CD4-positive, alpha-beta memory T cell (primary cell): ENCODE data around the gene IL27RA. TPM values are rescaled to one million over a fixed set of nuclear protein-coding genes. Genes with fewer than 3 reads are reported as not detected.

Experiments used
- CTCF ChIA-PET: fragments of 350-600 bp; sonication (Branson Sonifier 250); formaldehyde crosslinking; loops from one replicate; lab custom pipeline; 2021; ENCODE audit warnings: inconsistent platforms; ENCODE audit not compliant: partially characterized antibody; lab: Charles Lee
- POLR2A ChIA-PET: fragments of 350-600 bp; sonication (Branson Sonifier 250); formaldehyde crosslinking; loops from one replicate; lab custom pipeline; 2021; ENCODE audit not compliant: partially characterized antibody; lab: Charles Lee
- DNase-seq, 5 donors: peaks; one replicate each; pipeline versions ENCODE4 v3.0.0 to v3.0.0-alpha.2; 2020 to 2022; ENCODE audit warnings: mixed read lengths in 1 of 5
- H3K27ac ChIP-seq: one replicate; pipeline ENCODE4 v1.7.0; 2013; ENCODE audit warnings: low read depth, low read length
- H3K27me3 ChIP-seq: 2 replicates; pipeline ENCODE4 v1.7.0; 2013; ENCODE audit warnings: mild to moderate bottlenecking, low read length, moderate library complexity; ENCODE audit not compliant: insufficient read depth
- H3K36me3 ChIP-seq: 2 replicates; pipeline ENCODE4 v1.7.0; 2013; ENCODE audit warnings: mild to moderate bottlenecking, low read length, moderate library complexity; ENCODE audit not compliant: insufficient read depth
- H3K4me1 ChIP-seq: 2 replicates; pipeline ENCODE4 v1.7.0; 2013; ENCODE audit warnings: mild to moderate bottlenecking, low read length, moderate library complexity; ENCODE audit not compliant: insufficient read depth
- H3K4me3 ChIP-seq, 2 donors: one replicate each; pipeline ENCODE4 v1.7.0; 2013; ENCODE audit warnings: low read length in 2 of 2, mild to moderate bottlenecking in 1 of 2
- H3K9me3 ChIP-seq, 2 donors: one replicate each; pipeline ENCODE4 v1.7.0; 2013; ENCODE audit warnings: low read length in 2 of 2, control low read depth in 1 of 2; ENCODE audit not compliant: control insufficient read depth in 1 of 2
- H3K27ac Mint-ChIP-seq, 7 donors: one replicate each; pipeline ENCODE4 v1.8.0; 2020 to 2021; ENCODE audit warnings: mixed read lengths in 7 of 7, mild to moderate bottlenecking in 6 of 7, inconsistent platforms in 3 of 7, moderate library complexity in 3 of 7
- H3K27me3 Mint-ChIP-seq, 2 donors: one replicate each; pipeline ENCODE4 v1.8.0; 2020 to 2021; ENCODE audit warnings: mixed read lengths in 2 of 2
- H3K36me3 Mint-ChIP-seq, 2 donors: one replicate each; pipeline ENCODE4 v1.8.0; 2020 to 2021; ENCODE audit warnings: mixed read lengths in 2 of 2, inconsistent platforms in 1 of 2, mild to moderate bottlenecking in 1 of 2
- H3K4me1 Mint-ChIP-seq, 4 donors: one replicate each; pipeline ENCODE4 v1.8.0; 2020 to 2021; ENCODE audit warnings: mixed read lengths in 4 of 4, mild to moderate bottlenecking in 1 of 4
- H3K4me3 Mint-ChIP-seq, 8 donors: one replicate each; pipeline ENCODE4 v1.8.0; 2020 to 2021; ENCODE audit warnings: mixed read lengths in 8 of 8, mild to moderate bottlenecking in 7 of 8, moderate library complexity in 6 of 8, inconsistent platforms in 3 of 8
- H3K9me3 Mint-ChIP-seq, 8 donors: one replicate each; pipeline ENCODE4 v1.8.0; 2020 to 2021; ENCODE audit warnings: mixed read lengths in 8 of 8, mild to moderate bottlenecking in 5 of 8, inconsistent platforms in 3 of 8, moderate library complexity in 1 of 8
- intact Hi-C: fragments of 100-400 bp; cut with micrococcal nuclease; formaldehyde crosslinking; loops from one replicate; pipeline ENCODE4 v1.15.1; 2023
- polyA plus RNA-seq, 2 donors: library from polyadenylated mRNA; unstranded; fragments of 300-500 nt; fragmentation: Illumina TruSeq; gene quantifications; one replicate each; pipeline ENCODE4 v1.2.3, GENCODE V29; 2021
- total RNA-seq, 2 experiments: library from RNA; stranded (reverse); gene quantifications; one replicate each; pipeline ENCODE4 v1.2.3, GENCODE V29; 2021

IL27RA gene
- total and polyA plus RNA-seq, 4 experiments from 2014 or later, result 74.3 to 104 (median 88.4) TPM

GRCh38 chr19:14004619-14005348 is 26.8 kb upstream of the IL27RA start:
- Mint-ChIP-seq H3K36me3 (peaks cover 3 to 9% of the 10 kb centered on the region in 2 donors), H3K4me1 (peaks cover 36 to 67% (median 50%) of the 10 kb centered on the region in 4 donors), H3K9me3 (peaks cover 0 to 2% (median 0%) of the 10 kb centered on the region in 8 donors), H3K27ac (peak overlapping the region; percentile 94 to 100 (median 97)), H3K4me3 (peak overlapping the region; percentile 49 to 87 (median 76)), H3K27me3 (peaks cover 0 to 2% of the 10 kb centered on the region in 2 donors)
- Histone ChIP-seq H3K9me3 (no peaks in the 10 kb centered on the region), H3K4me1 (peaks cover 62% of the 10 kb centered on the region), H3K27ac (peak overlapping the region; percentile 99), H3K27me3 (no peaks in the 10 kb centered on the region), H3K4me3 (peak overlapping the region; percentile 33 to 82), H3K36me3 (no peaks in the 10 kb centered on the region)
- POLR2A ChIA-PET, result interaction anchor here (0.7 to 8.0 kb wide), 14 partner anchors 9 to 123 kb away, joined by 3 to 225 read pairs (median 5); partner anchors contain the start of genes DCAF15, IL27RA and RLN3
- CTCF ChIA-PET, result interaction anchor here (1.2 to 6.0 kb wide), 7 partner anchors 12 to 52 kb away, joined by 3 to 43 read pairs (median 4); partner anchors contain the start of gene IL27RA
- intact Hi-C loops, result no loop called here
- peak in 1 of 5 donors; percentile 11 for DNase-seq

GRCh38 chr19:14005349-14006084 is 26.0 kb upstream of the IL27RA start:
- Histone ChIP-seq H3K4me1 (peaks cover 54% of the 10 kb centered on the region), H3K9me3 (no peaks in the 10 kb centered on the region), H3K27me3 (no peaks in the 10 kb centered on the region), H3K27ac (peak overlapping the region; percentile 99), H3K36me3 (no peaks in the 10 kb centered on the region), H3K4me3 (peak overlapping the region; percentile 33 to 82)
- peaks cover 32 to 59% (median 45%) of the 10 kb centered on the region in 4 donors for H3K4me1 Mint-ChIP-seq
- H3K36me3 Mint-ChIP-seq, result peaks cover 3 to 9% of the 10 kb centered on the region in 2 donors
- H3K27ac Mint-ChIP-seq, result peak overlapping the region; percentile 97 to 100 (median 100)
- peak overlapping the region; percentile 77 to 97 (median 94) for H3K4me3 Mint-ChIP-seq
- peaks cover 0 to 2% of the 10 kb centered on the region in 2 donors for H3K27me3 Mint-ChIP-seq
- ChIA-PET POLR2A (interaction anchor here (0.5 to 8.0 kb wide), 43 partner anchors 10 to 1516 kb away, joined by 3 to 225 read pairs (median 5); partner anchors contain the start of genes ADGRE5, ASF1B, DCAF15 and IL27RA), CTCF (interaction anchor here (1.0 to 6.0 kb wide), 8 partner anchors 12 to 52 kb away, joined by 3 to 43 read pairs (median 4); partner anchors contain the start of gene IL27RA)
- intact Hi-C loops, result loop anchor here (1.0 to 2.0 kb wide), 8 partner anchors 19 to 853 kb away; partner anchors contain the start of genes BRME1, CC2D1A and DCAF15
- DNase-seq, result peak; percentile 90 to 93 (median 91)
- peaks cover 0 to 2% (median 0%) of the 10 kb centered on the region in 8 donors for H3K9me3 Mint-ChIP-seq

GRCh38 chr19:14006085-14006765 is 25.3 kb upstream of the IL27RA start, which contains the start of gene RFX1:
Gene RFX1 (minus strand): TSS chr19:14006320. CDS start chr19:13993843, 12,477 bp downstream.
- ChIA-PET CTCF (interaction anchor here (1.0 to 1.7 kb wide), 4 partner anchors 13 to 41 kb away, joined by 4 to 5 read pairs (median 4); partner anchors contain the start of gene IL27RA), POLR2A (interaction anchor here (0.5 to 8.0 kb wide), 39 partner anchors 8 to 1517 kb away, joined by 3 to 225 read pairs (median 5); partner anchors contain the start of genes ADGRE5, ASF1B, DCAF15 and IL27RA)
- H3K27ac Mint-ChIP-seq, result peak within 1 kb of the TSS; percentile 97 to 100 (median 100)
- peak within 1 kb of the TSS; percentile 91 to 98 (median 96) for H3K4me3 Mint-ChIP-seq
- peaks cover 0 to 2% (median 0%) of the 10 kb centered on the region in 8 donors for H3K9me3 Mint-ChIP-seq
- H3K36me3 Mint-ChIP-seq, result peaks cover 0 to 8% of the 10 kb centered on the region in 2 donors
- peaks cover 0 to 2% of the 10 kb centered on the region in 2 donors for H3K27me3 Mint-ChIP-seq
- H3K4me1 ChIP-seq, result peaks cover 47% of the 10 kb centered on the region
- peak within 1 kb of the TSS; percentile 99 for H3K27ac ChIP-seq
- H3K36me3 ChIP-seq, result no peaks in the 10 kb centered on the region
- no peaks in the 10 kb centered on the region for H3K9me3 ChIP-seq
- no peaks in the 10 kb centered on the region for H3K27me3 ChIP-seq
- intact Hi-C loops, result loop anchor here (1.0 to 2.0 kb wide), 8 partner anchors 20 to 853 kb away; partner anchors contain the start of genes BRME1, CC2D1A and DCAF15
- peaks cover 29 to 52% (median 39%) of the 10 kb centered on the region in 4 donors for H3K4me1 Mint-ChIP-seq
- H3K4me3 ChIP-seq, result peak within 1 kb of the TSS; percentile 58 to 82
- DNase-seq, result peak; percentile 100

- POLR2A ChIA-PET, result interaction anchor here (0.7 to 8.0 kb wide), 37 partner anchors 9 to 500 kb away, joined by 3 to 225 read pairs (median 5); partner anchors contain the start of genes ADGRE5, ASF1B, DCAF15 and IL27RA
- peak overlapping the region; percentile 97 to 100 (median 100) for H3K27ac Mint-ChIP-seq
- H3K27me3 Mint-ChIP-seq, result peaks cover 0 to 2% of the 10 kb centered on the region in 2 donors
- H3K36me3 Mint-ChIP-seq, result peaks cover 0 to 8% of the 10 kb centered on the region in 2 donors
- Histone ChIP-seq H3K4me1 (peaks cover 40% of the 10 kb centered on the region), H3K27ac (peak overlapping the region; percentile 99), H3K36me3 (no peaks in the 10 kb centered on the region), H3K4me3 (peak overlapping the region; percentile 58 to 82), H3K9me3 (no peaks in the 10 kb centered on the region), H3K27me3 (no peaks in the 10 kb centered on the region)
- H3K4me3 Mint-ChIP-seq, result peak overlapping the region; percentile 91 to 98 (median 96)
- H3K4me1 Mint-ChIP-seq, result peaks cover 29 to 46% (median 36%) of the 10 kb centered on the region in 4 donors
- DNase-seq, result no peak
- peaks cover 0 to 2% (median 0%) of the 10 kb centered on the region in 8 donors for H3K9me3 Mint-ChIP-seq
- CTCF ChIA-PET, result interaction anchor here (0.7 to 1.7 kb wide), 4 partner anchors 20 to 65 kb away, joined by 3 to 5 read pairs (median 4); partner anchors contain the start of gene IL27RA
- intact Hi-C loops, result loop anchor here (1.0 to 2.0 kb wide), 8 partner anchors 21 to 854 kb away; partner anchors contain the start of genes BRME1, CC2D1A and DCAF15
Observed at GRCh38 chr19:14006766-14007562, 24.6 kb upstream of the IL27RA start.

GRCh38 chr19:14012378-14012915 is 19.1 kb upstream of the IL27RA start:
- no peak for DNase-seq
- Histone ChIP-seq H3K9me3 (no peaks in the 10 kb centered on the region), H3K27ac (no peak overlapping the region), H3K4me1 (peaks cover 7% of the 10 kb centered on the region), H3K4me3 (no peak overlapping the region), H3K27me3 (no peaks in the 10 kb centered on the region), H3K36me3 (no peaks in the 10 kb centered on the region)
- H3K4me3 Mint-ChIP-seq, result no peak overlapping the region
- POLR2A ChIA-PET, result no interaction called here
- H3K27ac Mint-ChIP-seq, result peak overlapping the region in 1 of 7 donors; percentile 36
- H3K4me1 Mint-ChIP-seq, result peaks cover 0 to 5% (median 3%) of the 10 kb centered on the region in 4 donors
- CTCF ChIA-PET, result no interaction called here
- H3K9me3 Mint-ChIP-seq, result peaks cover 0 to 2% (median 0%) of the 10 kb centered on the region in 8 donors
- intact Hi-C loops, result no loop called here
- H3K27me3 Mint-ChIP-seq, result no peaks in the 10 kb centered on the region
- H3K36me3 Mint-ChIP-seq, result no peaks in the 10 kb centered on the region
